Fibroblast of pulmonary artery (primary cell): ENCODE data around the gene KMT2C.

Experiments used
- DNase-seq: peaks from one replicate; pipeline ENCODE4 v3.0.0-alpha.2; 2010; ENCODE audit warnings: low read depth
- H3K4me3 ChIP-seq: replicated peaks from 2 replicates; pipeline ENCODE4 v1.5.1; 2011; ENCODE audit warnings: low read depth, mild to moderate bottlenecking, control low read depth, low read length, moderate library complexity
- TF ChIP-seq, protein P1 (sequence below): IDR thresholded peaks from 2 replicates; pipeline ENCODE4 v1.5.1; 2011; ENCODE audit warnings: mild to moderate bottlenecking, control low read depth, low read length, inconsistent platforms; ENCODE audit errors: missing control alignments

The KMT2C gene

DNA sequence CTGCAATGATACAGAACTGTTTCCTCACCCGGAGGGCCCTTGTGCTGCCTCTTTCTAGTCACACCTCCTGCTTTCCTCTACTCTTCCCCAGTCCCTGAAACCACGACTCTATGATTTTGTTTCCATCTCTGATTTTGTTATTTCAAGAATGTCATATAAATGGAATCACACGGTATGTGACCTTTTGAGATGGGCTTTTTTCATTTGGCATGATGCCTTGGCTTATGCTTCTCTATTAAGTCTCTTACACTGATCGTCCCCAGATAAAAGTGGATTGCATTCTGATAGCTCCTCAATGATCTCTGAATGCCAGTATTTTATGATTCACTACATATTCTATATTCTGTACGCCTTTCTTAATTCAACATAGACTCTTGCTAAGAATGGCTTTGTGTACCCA, 332.1 kb downstream of the KMT2C start:
- no peak for DNase-seq
- TF ChIP-seq, protein P1, sequence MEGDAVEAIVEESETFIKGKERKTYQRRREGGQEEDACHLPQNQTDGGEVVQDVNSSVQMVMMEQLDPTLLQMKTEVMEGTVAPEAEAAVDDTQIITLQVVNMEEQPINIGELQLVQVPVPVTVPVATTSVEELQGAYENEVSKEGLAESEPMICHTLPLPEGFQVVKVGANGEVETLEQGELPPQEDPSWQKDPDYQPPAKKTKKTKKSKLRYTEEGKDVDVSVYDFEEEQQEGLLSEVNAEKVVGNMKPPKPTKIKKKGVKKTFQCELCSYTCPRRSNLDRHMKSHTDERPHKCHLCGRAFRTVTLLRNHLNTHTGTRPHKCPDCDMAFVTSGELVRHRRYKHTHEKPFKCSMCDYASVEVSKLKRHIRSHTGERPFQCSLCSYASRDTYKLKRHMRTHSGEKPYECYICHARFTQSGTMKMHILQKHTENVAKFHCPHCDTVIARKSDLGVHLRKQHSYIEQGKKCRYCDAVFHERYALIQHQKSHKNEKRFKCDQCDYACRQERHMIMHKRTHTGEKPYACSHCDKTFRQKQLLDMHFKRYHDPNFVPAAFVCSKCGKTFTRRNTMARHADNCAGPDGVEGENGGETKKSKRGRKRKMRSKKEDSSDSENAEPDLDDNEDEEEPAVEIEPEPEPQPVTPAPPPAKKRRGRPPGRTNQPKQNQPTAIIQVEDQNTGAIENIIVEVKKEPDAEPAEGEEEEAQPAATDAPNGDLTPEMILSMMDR = no peak
- no peak overlapping the region for H3K4me3 ChIP-seq

- no peak for DNase-seq
- H3K4me3 ChIP-seq = no peak overlapping the region
- TF ChIP-seq, protein P1 = no peak
These were observed 332.7 kb downstream of the KMT2C start for GRCh38 chr7:152103066-152103465.

- no peak overlapping the region for H3K4me3 ChIP-seq
- TF ChIP-seq, protein P1 = no peak
- DNase-seq = no peak
These were observed 338.5 kb downstream of the KMT2C start for GRCh38 chr7:152097330-152097729.

DNA sequence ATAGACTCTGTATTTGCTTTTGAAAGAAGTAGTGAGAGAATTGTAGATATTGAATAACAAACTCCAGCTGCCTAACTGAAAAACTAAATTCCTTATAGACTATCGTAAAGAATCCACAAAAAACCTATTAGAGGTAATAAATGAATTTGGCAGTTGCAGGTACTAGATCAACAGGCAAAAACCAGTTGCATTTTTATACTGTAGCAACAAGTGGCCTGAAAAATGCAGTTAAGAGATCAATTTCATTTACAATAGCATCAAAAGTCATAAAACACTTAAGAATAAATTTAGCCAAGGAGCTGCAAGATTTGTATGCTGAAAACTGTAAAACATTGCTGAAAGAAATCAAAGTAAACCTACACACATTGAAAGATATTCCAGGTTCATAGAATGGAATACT, 340.0 kb downstream of the KMT2C start:
- no peak overlapping the region for H3K4me3 ChIP-seq
- DNase-seq = no peak
- TF ChIP-seq, protein P1 = no peak

DNA sequence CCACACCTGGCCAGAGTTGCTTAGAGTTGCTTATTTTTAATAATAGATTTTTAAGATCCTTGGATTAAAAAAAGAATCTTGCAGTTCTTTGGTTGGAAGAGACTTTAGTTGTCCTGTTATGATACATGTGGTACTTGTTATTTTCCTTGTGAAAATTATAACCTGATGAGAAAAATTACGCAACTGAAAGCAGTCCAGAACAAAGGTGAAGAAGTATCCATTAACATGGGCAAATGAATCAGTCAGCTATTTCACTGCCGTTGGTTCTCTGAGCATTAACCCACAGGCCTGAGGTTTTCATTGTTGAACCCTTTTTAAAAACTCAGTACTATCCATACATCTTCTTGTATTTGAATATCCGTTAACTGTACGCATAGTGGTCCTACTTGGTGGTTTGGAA, 342.1 kb downstream of the KMT2C start:
- no peak for DNase-seq
- H3K4me3 ChIP-seq = no peak overlapping the region
- TF ChIP-seq, protein P1 = no peak

DNA sequence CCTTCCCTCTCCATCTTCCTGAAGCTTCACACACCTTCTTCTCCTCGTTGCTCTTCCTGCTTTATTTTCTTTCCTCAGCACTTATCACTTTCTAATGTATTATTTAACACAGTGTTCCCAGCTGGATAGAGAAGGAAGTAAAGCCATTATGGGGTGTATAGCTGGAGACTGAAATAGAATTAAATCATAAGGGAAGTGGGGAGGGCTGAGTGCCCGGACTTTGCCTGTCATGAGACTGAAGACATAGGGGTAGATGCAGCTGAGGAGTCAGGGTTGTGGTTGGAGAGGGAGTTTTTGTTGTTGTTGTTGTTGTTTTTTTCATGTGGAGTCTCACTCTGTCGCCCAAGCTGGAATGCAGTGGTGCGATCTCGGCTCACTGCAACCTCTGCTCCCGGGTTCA, 345.1 kb downstream of the KMT2C start:
- TF ChIP-seq, protein P1 = no peak
- no peak for DNase-seq
- H3K4me3 ChIP-seq = no peak overlapping the region

DNA sequence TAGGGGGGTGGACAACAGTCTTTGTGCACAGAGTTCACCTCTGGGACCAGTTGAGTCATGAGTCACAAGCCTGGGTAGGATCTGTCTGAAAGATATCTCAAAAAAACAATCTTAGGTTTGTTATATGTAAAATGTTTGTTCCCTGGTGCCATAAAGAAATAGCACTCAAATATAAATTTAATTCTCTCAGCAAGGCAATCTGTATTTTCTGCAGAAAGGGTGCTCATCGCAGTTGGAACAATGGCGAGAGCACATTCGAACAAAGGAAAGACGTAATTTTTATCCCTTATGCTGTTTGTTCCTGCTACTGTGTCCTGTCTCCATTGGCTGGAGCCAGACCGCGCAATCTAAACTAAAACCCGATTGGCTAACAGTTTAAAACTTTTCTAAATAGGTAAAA, 346.6 kb downstream of the KMT2C start:
- TF ChIP-seq, protein P1 = no peak
- H3K4me3 ChIP-seq = no peak overlapping the region
- DNase-seq = no peak
